Neuronal stem cell (in vitro differentiated cells): ENCODE data around the gene TSPAN15.
A peak's percentile ranks its signal among the peaks of the same experiment; 100 is the strongest.

Experiments used
- DNase-seq: peaks from one replicate; pipeline ENCODE4 v3.0.0-alpha.2; 2013; ENCODE audit warnings: low spot score
- H2AFZ ChIP-seq: one replicate; pipeline ENCODE4 v1.6.1; 2013; ENCODE audit warnings: mild to moderate bottlenecking, low read length, inconsistent platforms
- H2AK5ac ChIP-seq: 2 replicates; pipeline ENCODE4 v1.6.1; 2013; ENCODE audit warnings: low read depth, mild to moderate bottlenecking, inconsistent platforms, low read length, moderate library complexity, mixed read lengths
- H2BK120ac ChIP-seq: 2 replicates; pipeline ENCODE4 v1.6.1; 2013; ENCODE audit warnings: low read depth, mild to moderate bottlenecking, inconsistent platforms, low read length, moderate library complexity, mixed read lengths
- H2BK12ac ChIP-seq: one replicate; pipeline ENCODE4 v1.6.1; 2013; ENCODE audit warnings: low read length, inconsistent platforms
- H2BK15ac ChIP-seq: 2 replicates; pipeline ENCODE4 v1.6.1; 2013; ENCODE audit warnings: mild to moderate bottlenecking, low read length, inconsistent platforms, mixed read lengths
- H2BK5ac ChIP-seq: one replicate; pipeline ENCODE4 v1.6.1; 2013; ENCODE audit warnings: inconsistent platforms, mild to moderate bottlenecking, low read length, moderate library complexity
- H3K14ac ChIP-seq: one replicate; pipeline ENCODE4 v1.6.1; 2013; ENCODE audit warnings: low read length, inconsistent platforms
- H3K18ac ChIP-seq: 2 replicates; pipeline ENCODE4 v1.6.1; 2013; ENCODE audit warnings: low read length, inconsistent platforms
- H3K23ac ChIP-seq: 2 replicates; pipeline ENCODE4 v1.6.1; 2013; ENCODE audit warnings: low read depth, mild to moderate bottlenecking, mixed read lengths, low read length, inconsistent platforms; ENCODE audit not compliant: poor library complexity
- H3K27ac ChIP-seq: replicated peaks from 3 replicates; pipeline ENCODE4 v1.5.1; 2013; ENCODE audit warnings: low read length, inconsistent platforms
- H3K27me3 ChIP-seq, 3 experiments: 2 replicates each; pipeline ENCODE4 v1.6.1; 2013; ENCODE audit warnings: low read length in 3 of 3, mild to moderate bottlenecking in 2 of 3, inconsistent platforms in 1 of 3, low read depth in 1 of 3, mixed read lengths in 1 of 3, moderate library complexity in 1 of 3; ENCODE audit not compliant: control insufficient read depth in 3 of 3, insufficient read depth in 3 of 3
- H3K36me3 ChIP-seq, 2 donors: replicated peaks in 1 of 2; 2 replicates each; pipeline ENCODE4 v1.6.1; 2013; ENCODE audit warnings: low read length in 2 of 2; ENCODE audit not compliant: control insufficient read depth in 2 of 2, insufficient read depth in 2 of 2
- H3K4ac ChIP-seq: 2 replicates; pipeline ENCODE4 v1.6.1; 2013; ENCODE audit warnings: inconsistent platforms, mild to moderate bottlenecking, low read length, moderate library complexity
- H3K4me1 ChIP-seq, 2 donors: 1 replicate in 1 of 2; 2 replicates in 1 of 2; pipeline ENCODE4 v1.6.1; 2013; ENCODE audit warnings: low read length in 2 of 2, low read depth in 1 of 2; ENCODE audit not compliant: control insufficient read depth in 2 of 2, insufficient read depth in 1 of 2
- H3K4me2 ChIP-seq: one replicate; pipeline ENCODE4 v1.6.1; 2013; ENCODE audit warnings: mild to moderate bottlenecking, low read length, inconsistent platforms; ENCODE audit not compliant: insufficient read depth, poor library complexity, severe bottlenecking
- H3K4me3 ChIP-seq, 2 donors: 2 replicates each; pipeline ENCODE4 v1.5.1; 2013; ENCODE audit warnings: low read length in 2 of 2, mild to moderate bottlenecking in 2 of 2, inconsistent platforms in 1 of 2, moderate library complexity in 1 of 2
- H3K79me1 ChIP-seq: one replicate; pipeline ENCODE4 v1.6.1; 2013; ENCODE audit warnings: low read depth, mild to moderate bottlenecking, inconsistent platforms, low read length, moderate library complexity
- H3K9ac ChIP-seq: one replicate; pipeline ENCODE4 v1.6.1; 2013; ENCODE audit warnings: mild to moderate bottlenecking, low read depth, low read length, inconsistent platforms; ENCODE audit not compliant: poor library complexity
- H3K9me3 ChIP-seq, 2 donors: replicated peaks in 1 of 2; 2 replicates each; pipeline versions ENCODE3 to v1.6.1; 2013; ENCODE audit warnings: low read length in 2 of 2, mild to moderate bottlenecking in 2 of 2, inconsistent platforms in 1 of 2, low read depth in 1 of 2, mixed read lengths in 1 of 2, moderate library complexity in 1 of 2; ENCODE audit not compliant: control insufficient read depth in 2 of 2, insufficient read depth in 1 of 2
- H4K8ac ChIP-seq: one replicate; pipeline ENCODE4 v1.6.1; 2013; ENCODE audit warnings: low read depth, mild to moderate bottlenecking, inconsistent platforms, low read length, moderate library complexity
- H4K91ac ChIP-seq: one replicate; pipeline ENCODE4 v1.6.1; 2013; ENCODE audit warnings: low read length, low read depth, mild to moderate bottlenecking, inconsistent platforms; ENCODE audit not compliant: poor library complexity
- WGBS, 2 donors: extraction: QIAGEN DNeasy Blood & Tissue Kit; methylation state at CpG; one replicate each; pipeline ENCODE4 v1.1.7; 2013; ENCODE audit warnings: missing lambda C conversion rate in 2 of 2, mixed read lengths in 1 of 2; ENCODE audit not compliant: insufficient read length in 2 of 2, insufficient replicate concordance in 1 of 2; ENCODE audit errors: extremely low coverage in 2 of 2; 5-methylcytosine and 5-hydroxymethylcytosine counted together

TSPAN15 gene

GRCh38 chr10:69472544-69472943 lies 21.3 kb downstream of the TSPAN15 start:
- no peak for DNase-seq
- WGBS, 2 donors = no CpG with 5 or more reads among the region's 4 CpGs

GRCh38 chr10:69473304-69473990 lies 22.2 kb downstream of the TSPAN15 start:
- no peak overlapping the region for H4K8ac ChIP-seq
- peaks cover 0 to 5% of the 10 kb centered on the region in 2 donors for H3K4me1 ChIP-seq
- no peak overlapping the region for H4K91ac ChIP-seq
- H2AK5ac ChIP-seq = peak overlapping the region; percentile 32
- H3K9ac ChIP-seq = no peak overlapping the region
- H3K4ac ChIP-seq = no peak overlapping the region
- no peak overlapping the region for H3K14ac ChIP-seq
- no peaks in the 10 kb centered on the region for H3K36me3 ChIP-seq
- H2BK15ac ChIP-seq = no peak overlapping the region
- H3K79me1 ChIP-seq = no peaks in the 10 kb centered on the region
- H2BK12ac ChIP-seq = no peak overlapping the region
- H3K4me3 ChIP-seq = no peak overlapping the region
- H3K4me2 ChIP-seq = no peak overlapping the region
- H3K18ac ChIP-seq = peak overlapping the region; percentile 11
- peaks cover 0 to 11% (median 0%) of the 10 kb centered on the region in 3 experiments for H3K27me3 ChIP-seq
- WGBS, 2 donors = no CpG with 5 or more reads among the region's 10 CpGs
- no peak overlapping the region for H2AFZ ChIP-seq
- DNase-seq = no peak
- H3K9me3 ChIP-seq = no peaks in the 10 kb centered on the region
- no peak overlapping the region for H3K27ac ChIP-seq
- no peak overlapping the region for H3K23ac ChIP-seq
- H2BK5ac ChIP-seq = no peak overlapping the region
- no peak overlapping the region for H2BK120ac ChIP-seq

More at GRCh38 chr10:69472544-69472943, 21.3 kb downstream of the TSPAN15 start:
- H3K4me2 ChIP-seq = no peak overlapping the region
- no peak overlapping the region for H3K23ac ChIP-seq
- H2AK5ac ChIP-seq = no peak overlapping the region
- H4K91ac ChIP-seq = no peak overlapping the region
- peaks cover 0 to 9% of the 10 kb centered on the region in 2 donors for H3K4me1 ChIP-seq
- H3K14ac ChIP-seq = no peak overlapping the region
- H3K36me3 ChIP-seq = no peaks in the 10 kb centered on the region
- no peaks in the 10 kb centered on the region for H3K9me3 ChIP-seq
- H3K18ac ChIP-seq = no peak overlapping the region
- H3K27ac ChIP-seq = no peak overlapping the region
- H3K9ac ChIP-seq = no peak overlapping the region
- H3K79me1 ChIP-seq = no peaks in the 10 kb centered on the region
- no peak overlapping the region for H2BK15ac ChIP-seq
- no peak overlapping the region for H2BK12ac ChIP-seq
- no peak overlapping the region for H4K8ac ChIP-seq
- H2BK120ac ChIP-seq = no peak overlapping the region
- H3K4ac ChIP-seq = no peak overlapping the region
- H2AFZ ChIP-seq = no peak overlapping the region
- H3K27me3 ChIP-seq = peaks cover 0 to 11% (median 0%) of the 10 kb centered on the region in 3 experiments
- no peak overlapping the region for H3K4me3 ChIP-seq
- H2BK5ac ChIP-seq = no peak overlapping the region

- Histone ChIP-seq H3K9ac (no peak overlapping the region), H2AFZ (no peak overlapping the region), H2BK15ac (no peak overlapping the region), H3K4me2 (no peak overlapping the region), H3K4me3 (no peak overlapping the region), H2BK120ac (no peak overlapping the region), H3K4me1 (peaks cover 0 to 5% of the 10 kb centered on the region in 2 donors), H3K4ac (no peak overlapping the region), H3K79me1 (no peaks in the 10 kb centered on the region), H3K27ac (no peak overlapping the region), H3K23ac (no peak overlapping the region), H2BK5ac (no peak overlapping the region), H4K8ac (no peak overlapping the region), H2BK12ac (no peak overlapping the region), H3K36me3 (no peaks in the 10 kb centered on the region), H2AK5ac (peak overlapping the region; percentile 12), H3K14ac (no peak overlapping the region), H4K91ac (no peak overlapping the region), H3K18ac (no peak overlapping the region), H3K9me3 (no peaks in the 10 kb centered on the region), H3K27me3 (peaks cover 0 to 18% (median 0%) of the 10 kb centered on the region in 3 experiments)
- no CpG with 5 or more reads among the region's 9 CpGs for WGBS, 2 donors
- no peak for DNase-seq
Measured at GRCh38 chr10:69474742-69475432, 23.6 kb downstream of the TSPAN15 start.

- Histone ChIP-seq H3K9ac (no peak overlapping the region), H2BK5ac (no peak overlapping the region), H3K36me3 (no peaks in the 10 kb centered on the region), H3K27me3 (peaks cover 0 to 21% (median 0%) of the 10 kb centered on the region in 3 experiments), H3K4me1 (peaks cover 0 to 5% of the 10 kb centered on the region in 2 donors), H2BK12ac (no peak overlapping the region), H2BK120ac (no peak overlapping the region), H2AK5ac (no peak overlapping the region), H3K79me1 (no peaks in the 10 kb centered on the region), H2BK15ac (no peak overlapping the region), H3K27ac (no peak overlapping the region), H4K91ac (no peak overlapping the region), H4K8ac (no peak overlapping the region), H3K4me3 (no peak overlapping the region), H3K14ac (no peak overlapping the region), H2AFZ (no peak overlapping the region), H3K4me2 (no peak overlapping the region), H3K4ac (no peak overlapping the region), H3K23ac (no peak overlapping the region), H3K18ac (no peak overlapping the region), H3K9me3 (no peaks in the 10 kb centered on the region)
- WGBS, 2 donors = no CpG with 5 or more reads among the region's 2 CpGs
- DNase-seq = no peak
Measured at GRCh38 chr10:69475433-69475830, 24.2 kb downstream of the TSPAN15 start.
